Loucy (cell line): ENCODE data around the gene AACS.

Experiments
- EZH2phosphoT487 ChIP-seq: fragments of 200-600 bp; IDR thresholded peaks from 2 replicates; pipeline ENCODE4 v1.6.1; 2018; ENCODE audit warnings: antibody characterized with exemption, mild to moderate bottlenecking, moderate library complexity, borderline replicate concordance
- TF ChIP-seq, protein P1 (sequence below): fragments of 200-600 bp; sonication (generic); conservative IDR thresholded peaks from 2 replicates; pipeline ENCODE4 v1.5.1; 2014; ENCODE audit warnings: mild to moderate bottlenecking, antibody characterized with exemption, low read length

DNA sequence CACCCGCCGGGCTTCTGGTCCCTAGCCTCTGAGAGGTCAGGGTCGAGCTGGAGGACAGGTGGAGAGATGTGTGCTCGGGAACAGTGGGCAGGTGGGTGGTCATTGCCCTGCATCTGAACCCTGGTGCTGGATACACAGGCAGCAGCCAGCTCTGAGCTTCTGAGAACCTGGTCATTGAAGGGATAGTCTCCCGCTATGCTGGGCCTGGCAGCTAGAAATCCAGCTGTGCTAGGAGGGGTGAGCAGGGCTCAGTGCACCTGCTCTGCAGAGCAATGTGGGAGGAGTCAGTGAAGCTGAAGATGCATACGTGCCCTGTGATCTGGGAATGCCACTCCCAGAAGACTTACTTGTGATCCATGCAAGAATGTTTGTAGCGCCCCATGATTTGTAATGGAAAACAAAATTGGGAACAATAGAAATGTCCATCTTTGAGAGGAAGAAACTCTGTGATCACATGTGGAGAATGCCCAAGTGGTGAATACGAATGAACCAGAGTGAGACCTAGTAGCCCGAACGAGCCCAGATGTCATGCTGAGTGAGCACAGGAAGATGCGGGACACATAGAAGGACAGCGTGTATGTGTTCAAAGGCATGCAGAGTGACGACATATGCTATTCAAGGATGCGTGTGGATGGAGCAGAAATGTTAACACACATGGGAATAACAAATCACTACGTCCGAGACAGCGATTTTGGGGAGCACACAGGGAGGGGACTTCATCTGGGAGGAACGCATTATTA is 63.4 kb downstream of the AACS start:
- TF ChIP-seq, protein P1, sequence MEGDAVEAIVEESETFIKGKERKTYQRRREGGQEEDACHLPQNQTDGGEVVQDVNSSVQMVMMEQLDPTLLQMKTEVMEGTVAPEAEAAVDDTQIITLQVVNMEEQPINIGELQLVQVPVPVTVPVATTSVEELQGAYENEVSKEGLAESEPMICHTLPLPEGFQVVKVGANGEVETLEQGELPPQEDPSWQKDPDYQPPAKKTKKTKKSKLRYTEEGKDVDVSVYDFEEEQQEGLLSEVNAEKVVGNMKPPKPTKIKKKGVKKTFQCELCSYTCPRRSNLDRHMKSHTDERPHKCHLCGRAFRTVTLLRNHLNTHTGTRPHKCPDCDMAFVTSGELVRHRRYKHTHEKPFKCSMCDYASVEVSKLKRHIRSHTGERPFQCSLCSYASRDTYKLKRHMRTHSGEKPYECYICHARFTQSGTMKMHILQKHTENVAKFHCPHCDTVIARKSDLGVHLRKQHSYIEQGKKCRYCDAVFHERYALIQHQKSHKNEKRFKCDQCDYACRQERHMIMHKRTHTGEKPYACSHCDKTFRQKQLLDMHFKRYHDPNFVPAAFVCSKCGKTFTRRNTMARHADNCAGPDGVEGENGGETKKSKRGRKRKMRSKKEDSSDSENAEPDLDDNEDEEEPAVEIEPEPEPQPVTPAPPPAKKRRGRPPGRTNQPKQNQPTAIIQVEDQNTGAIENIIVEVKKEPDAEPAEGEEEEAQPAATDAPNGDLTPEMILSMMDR = no peak
- no peak for TF ChIP-seq EZH2phosphoT487
